Gastrocnemius medialis (tissue), 4 donors: ENCODE results near the gene ZBTB7A. TPM values are rescaled to one million over a fixed set of nuclear protein-coding genes. Genes with fewer than 3 reads are reported as not detected.

Experiments used
- ATAC-seq, 2 donors: fragments of 150-250 bp; one replicate each; pipeline ENCODE4 v1.9.1; 2016
- DNase-seq, 2 donors: peaks; one replicate each; pipeline ENCODE4 v3.0.0-alpha.2; 2019
- H3K27ac ChIP-seq, 4 donors: fragments of 200-600 bp; sonication (generic); 1 replicate in 1 of 4; 2 replicates in 3 of 4; pipeline ENCODE4 v1.5.1; 2016 to 2018; ENCODE audit warnings: mild to moderate bottlenecking in 2 of 4, moderate library complexity in 1 of 4
- H3K27me3 ChIP-seq, 3 donors: fragments of 200-600 bp; sonication (generic) in 2 of 3; 1 replicate in 1 of 3; 2 replicates in 2 of 3; pipeline versions ENCODE4 v1.5.1 to v1.6.0; 2016 to 2019; ENCODE audit warnings: mild to moderate bottlenecking in 1 of 3, moderate library complexity in 1 of 3
- H3K36me3 ChIP-seq, 2 donors: fragments of 200-600 bp; sonication (generic) in 1 of 2; one replicate each; pipeline ENCODE4 v1.5.1; 2017 to 2018
- H3K4me1 ChIP-seq, 2 donors: fragments of 200-600 bp; sonication (generic) in 1 of 2; one replicate each; pipeline ENCODE4 v1.5.1; 2016 to 2017; ENCODE audit warnings: mild to moderate bottlenecking in 2 of 2
- H3K4me3 ChIP-seq, 4 donors: fragments of 200-600 bp; sonication (generic) in 3 of 4; 1 replicate in 1 of 4; 2 replicates in 3 of 4; pipeline ENCODE4 v1.5.1; 2016 to 2019; ENCODE audit warnings: mild to moderate bottlenecking in 2 of 4
- H3K9me3 ChIP-seq, 3 donors: fragments of 200-600 bp; sonication (generic) in 2 of 3; 1 replicate in 1 of 3; 2 replicates in 2 of 3; pipeline ENCODE4 v1.5.1; 2016 to 2019
- POLR2A ChIP-seq, 2 donors: fragments of 450-650 bp; IDR thresholded peaks; one replicate each; pipeline ENCODE4 v1.6.1; 2017; ENCODE audit warnings: antibody characterized with exemption in 2 of 2, mild to moderate bottlenecking in 2 of 2, moderate library complexity in 2 of 2
- in situ Hi-C, 4 donors: fragments of 200-750 bp; cut with MboI; loops; one replicate each; pipeline versions ENCODE4 v1.15.0 to v1.8.0; 2017; ENCODE audit warnings: low sequenced_read_pairs in 4 of 4
- intact Hi-C: fragments of 100-400 bp; cut with DNase I; formaldehyde crosslinking; loops from one replicate; pipeline ENCODE4 v1.15.1; 2023; ENCODE audit warnings: low total_unique reads
- total RNA-seq, 4 donors: library from RNA; depleted of rRNA; stranded (reverse); fragments of >200 nt; gene quantifications; one replicate each; pipeline versions ENCODE4 v1.1.0 to v1.2.3, GENCODE V29; 2016
- TF ChIP-seq, protein P1 (sequence below), 5 experiments: fragments of 450-650 bp in 3 of 5; fragments of 200-600 bp in 2 of 5; sonication (generic) in 2 of 5; IDR thresholded peaks in 4 of 5; conservative IDR thresholded peaks in 1 of 5; 1 replicate in 4 of 5; 2 replicates in 1 of 5; pipeline ENCODE4 v1.5.1; 2016 to 2019; ENCODE audit warnings: antibody characterized with exemption in 5 of 5, mild to moderate bottlenecking in 3 of 5, moderate library complexity in 3 of 5

The ZBTB7A gene
- total RNA-seq, 4 donors from 2014 or later = 50.0 to 104 (median 91.9) TPM

DNA sequence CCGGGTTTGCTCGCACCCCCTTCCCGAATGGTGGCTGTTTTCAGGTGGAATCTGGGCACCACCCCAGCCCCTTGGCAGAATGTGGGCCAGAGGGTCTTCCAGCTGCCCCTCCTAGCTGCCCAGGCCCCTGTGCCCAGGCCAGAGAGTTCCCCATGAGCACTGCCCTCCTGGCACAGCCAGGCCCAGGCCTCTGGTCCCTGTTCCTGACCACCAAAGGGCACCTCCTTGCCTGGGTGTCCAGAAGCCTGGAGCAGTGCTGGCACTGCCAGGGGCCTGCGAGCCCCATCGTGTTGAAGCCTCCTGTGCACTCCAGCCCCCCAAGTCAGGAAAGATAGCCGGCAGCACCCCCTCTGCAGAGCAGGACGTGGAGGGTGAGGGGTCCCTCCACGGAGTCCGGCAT is 35.7 kb downstream of the ZBTB7A start:
- TF ChIP-seq, protein P1, sequence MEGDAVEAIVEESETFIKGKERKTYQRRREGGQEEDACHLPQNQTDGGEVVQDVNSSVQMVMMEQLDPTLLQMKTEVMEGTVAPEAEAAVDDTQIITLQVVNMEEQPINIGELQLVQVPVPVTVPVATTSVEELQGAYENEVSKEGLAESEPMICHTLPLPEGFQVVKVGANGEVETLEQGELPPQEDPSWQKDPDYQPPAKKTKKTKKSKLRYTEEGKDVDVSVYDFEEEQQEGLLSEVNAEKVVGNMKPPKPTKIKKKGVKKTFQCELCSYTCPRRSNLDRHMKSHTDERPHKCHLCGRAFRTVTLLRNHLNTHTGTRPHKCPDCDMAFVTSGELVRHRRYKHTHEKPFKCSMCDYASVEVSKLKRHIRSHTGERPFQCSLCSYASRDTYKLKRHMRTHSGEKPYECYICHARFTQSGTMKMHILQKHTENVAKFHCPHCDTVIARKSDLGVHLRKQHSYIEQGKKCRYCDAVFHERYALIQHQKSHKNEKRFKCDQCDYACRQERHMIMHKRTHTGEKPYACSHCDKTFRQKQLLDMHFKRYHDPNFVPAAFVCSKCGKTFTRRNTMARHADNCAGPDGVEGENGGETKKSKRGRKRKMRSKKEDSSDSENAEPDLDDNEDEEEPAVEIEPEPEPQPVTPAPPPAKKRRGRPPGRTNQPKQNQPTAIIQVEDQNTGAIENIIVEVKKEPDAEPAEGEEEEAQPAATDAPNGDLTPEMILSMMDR (IDR thresholded peaks at IDR 0.05 in 4 of 5, conservative IDR thresholded peaks at IDR 0.05 in 1 of 5) = no peak
- TF ChIP-seq POLR2A (IDR thresholded peaks at IDR 0.05) = no peak
- Histone ChIP-seq H3K4me3 (no peak overlapping the region), H3K36me3 (peaks cover 0 to 41% of the 10 kb centered on the region in 2 donors), H3K27me3 (no peaks in the 10 kb centered on the region), H3K4me1 (no peaks in the 10 kb centered on the region), H3K27ac (no peak overlapping the region), H3K9me3 (no peaks in the 10 kb centered on the region)
- in situ Hi-C loops = no loop called here
- DNase-seq (no peak), ATAC-seq (no peak)
- intact Hi-C loops = no loop called here

DNA sequence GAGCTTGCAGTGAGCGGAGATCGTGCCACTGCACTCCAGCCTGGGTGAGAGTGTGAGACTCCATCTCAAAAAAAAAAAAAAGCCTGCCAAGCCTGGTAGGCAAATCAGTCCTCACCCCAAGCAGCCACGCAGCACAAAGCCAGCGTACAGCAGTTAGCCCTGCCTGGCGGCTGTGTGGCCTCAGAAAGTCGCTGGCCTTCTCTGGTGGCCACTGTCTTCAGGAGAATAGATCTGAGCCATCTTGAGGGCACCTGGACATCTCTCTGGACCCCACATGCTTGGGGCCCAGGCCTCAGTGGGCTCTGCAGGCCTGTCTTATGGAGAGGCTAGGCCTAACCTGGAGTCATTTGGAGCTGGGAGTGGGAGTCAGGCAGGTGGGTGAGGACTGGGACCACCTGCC is 36.1 kb downstream of the ZBTB7A start:
- DNase-seq = no peak

DNA sequence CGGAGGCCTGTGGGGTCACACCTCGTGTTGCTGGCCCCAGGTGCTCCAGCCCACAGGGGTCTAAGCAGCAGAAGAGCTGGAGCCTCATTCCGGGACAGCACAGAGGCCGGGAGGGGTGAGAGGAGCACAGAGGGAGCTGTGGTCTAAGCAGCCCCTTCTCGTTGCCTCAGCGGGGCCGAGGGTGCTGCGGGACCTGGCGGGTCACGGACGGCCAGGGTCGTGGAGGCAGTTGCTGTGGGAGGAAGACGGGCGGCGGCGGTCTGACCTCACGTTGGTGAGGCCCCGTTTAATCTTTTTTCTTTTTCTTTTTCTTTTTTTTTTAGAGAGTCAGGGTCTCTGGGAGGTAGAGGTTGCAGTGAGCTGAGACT is 37.5 kb downstream of the ZBTB7A start:
- H3K36me3 ChIP-seq = peaks cover 0 to 40% of the 10 kb centered on the region in 2 donors
- TF ChIP-seq POLR2A (IDR thresholded peaks at IDR 0.05) = no peak
- TF ChIP-seq, protein P1 (IDR thresholded peaks at IDR 0.05 in 4 of 5, conservative IDR thresholded peaks at IDR 0.05 in 1 of 5) = no peak
- intact Hi-C loops = no loop called here

More for the DNA sequence above, 36.1 kb downstream of the ZBTB7A start:
- Histone ChIP-seq H3K9me3 (no peaks in the 10 kb centered on the region), H3K27ac (no peak overlapping the region), H3K27me3 (no peaks in the 10 kb centered on the region), H3K36me3 (peaks cover 0 to 41% of the 10 kb centered on the region in 2 donors), H3K4me3 (no peak overlapping the region), H3K4me1 (no peaks in the 10 kb centered on the region)
- in situ Hi-C loops = no loop called here
- intact Hi-C loops = no loop called here
- TF ChIP-seq, protein P1 (IDR thresholded peaks at IDR 0.05 in 4 of 5, conservative IDR thresholded peaks at IDR 0.05 in 1 of 5) = no peak
- TF ChIP-seq POLR2A (IDR thresholded peaks at IDR 0.05) = no peak
- ATAC-seq = no peak

DNA sequence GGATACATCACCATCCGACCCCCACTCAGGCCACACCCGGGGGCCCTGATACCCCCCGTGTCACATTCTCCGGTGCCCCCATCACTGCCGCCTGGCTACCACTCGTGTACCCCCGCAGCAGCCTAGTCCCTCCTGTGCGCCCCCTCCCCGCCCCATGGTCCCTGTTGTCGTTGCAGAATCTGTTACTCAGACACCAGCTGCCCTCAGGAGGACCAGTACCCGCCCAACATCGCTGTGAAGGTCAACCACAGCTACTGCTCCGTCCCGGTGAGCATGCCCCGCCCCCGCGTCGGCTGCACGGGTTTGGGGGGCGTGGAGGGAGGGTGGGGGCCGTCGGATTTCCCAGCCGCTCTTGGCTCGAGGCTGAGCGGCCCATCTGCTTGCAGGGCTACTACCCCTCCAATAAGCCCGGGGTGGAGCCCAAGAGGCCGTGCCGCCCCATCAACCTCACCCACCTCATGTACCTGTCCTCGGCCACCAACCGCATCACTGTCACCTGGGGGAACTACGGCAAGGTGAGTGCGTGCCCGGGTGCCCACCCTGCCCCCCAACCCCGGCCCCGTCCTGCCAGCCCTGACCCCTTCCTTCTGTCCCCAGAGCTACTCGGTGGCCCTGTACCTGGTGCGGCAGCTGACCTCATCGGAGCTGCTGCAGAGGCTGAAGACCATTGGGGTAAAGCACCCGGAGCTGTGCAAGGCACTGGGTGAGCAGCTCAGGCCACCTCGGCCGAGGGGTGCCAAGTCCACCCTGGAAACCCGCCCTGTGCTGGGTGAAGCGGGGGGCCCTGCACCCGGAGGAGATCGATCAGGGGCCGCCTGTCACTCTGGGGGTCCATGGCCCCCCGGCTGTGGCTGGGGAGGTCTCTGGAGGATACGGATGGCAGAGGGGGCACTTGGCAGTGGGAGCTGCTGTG is 38.1 kb downstream of the ZBTB7A start:
- Histone ChIP-seq H3K9me3 (no peaks in the 10 kb centered on the region), H3K27me3 (no peaks in the 10 kb centered on the region), H3K36me3 (peaks cover 0 to 35% of the 10 kb centered on the region in 2 donors), H3K27ac (no peak overlapping the region), H3K4me1 (no peaks in the 10 kb centered on the region), H3K4me3 (no peak overlapping the region)
- in situ Hi-C loops (no loop called here), intact Hi-C loops (no loop called here)
- TF ChIP-seq, protein P1 (IDR thresholded peaks at IDR 0.05 in 4 of 5, conservative IDR thresholded peaks at IDR 0.05 in 1 of 5) = no peak
- DNase-seq = no peak
- no peak for ATAC-seq

More for the DNA sequence above, 37.5 kb downstream of the ZBTB7A start:
- Histone ChIP-seq H3K4me3 (no peak overlapping the region), H3K27ac (no peak overlapping the region), H3K27me3 (no peaks in the 10 kb centered on the region), H3K4me1 (no peaks in the 10 kb centered on the region), H3K9me3 (no peaks in the 10 kb centered on the region)
- in situ Hi-C loops = no loop called here
- ATAC-seq (no peak), DNase-seq (no peak)
